ENCODE data around the gene ATP1B3. TPM values are rescaled to one million over a fixed set of nuclear protein-coding genes. Genes with fewer than 3 reads are reported as not detected.

Gene ATP1B3
- total and polyA plus RNA-seq, 9 donors = 36.7 to 140 (median 51.2) TPM

- DNase-seq = peak in 3 of 5 donors; percentile 19 to 38 (median 37)
- TF ChIP-seq CTCF (IDR thresholded peaks at IDR 0.05) = no peak
- TF ChIP-seq POLR2A (IDR thresholded peaks at IDR 0.05) = no peak
- no peak for TF ChIP-seq EP300 (IDR thresholded peaks at IDR 0.05)
- intact Hi-C loops (cut with DNase I) = loop anchor here in 1 of 4 donors (10.0 kb wide), 1 partner anchor 325 kb away; no protein-coding TSS in a partner anchor
- Histone ChIP-seq H3K4me3 (no peak overlapping the region), H3K4me1 (ENCODE audit: insufficient read depth) (peaks cover 11% of the 10 kb centered on the region), H3K36me3 (no peaks in the 10 kb centered on the region), H3K27ac (peak overlapping the region; percentile 9 to 81), H3K27me3 (no peaks in the 10 kb centered on the region), H3K9me3 (no peaks in the 10 kb centered on the region)
- WGBS, 3 donors = 35 to 40% (median 38%) methylated on average over 8 of the region's 8 CpGs
Observed at GRCh38 chr3:141959589-141960554, 83.4 kb downstream of the ATP1B3 start.

- intact Hi-C loops (cut with DNase I) = loop anchor here in 1 of 4 donors (10.0 kb wide), 1 partner anchor 324 kb away; no protein-coding TSS in a partner anchor
- Histone ChIP-seq H3K9me3 (no peaks in the 10 kb centered on the region), H3K36me3 (no peaks in the 10 kb centered on the region)
Observed at GRCh38 chr3:141960731-141961130, 84.3 kb downstream of the ATP1B3 start.

GRCh38 chr3:141963301-141963700 lies 86.9 kb downstream of the ATP1B3 start:
- no peak for TF ChIP-seq CTCF (IDR thresholded peaks at IDR 0.05)
- no peak for TF ChIP-seq EP300 (IDR thresholded peaks at IDR 0.05)
- TF ChIP-seq POLR2A (IDR thresholded peaks at IDR 0.05) = no peak
- intact Hi-C loops (cut with DNase I) = loop anchor here in 1 of 4 donors (10.0 kb wide), 1 partner anchor 322 kb away; no protein-coding TSS in a partner anchor
- peaks cover 7% of the 10 kb centered on the region for H3K4me1 ChIP-seq (ENCODE audit: insufficient read depth)
- H3K27me3 ChIP-seq = no peaks in the 10 kb centered on the region
- H3K4me3 ChIP-seq = no peak overlapping the region
- no peak overlapping the region for H3K27ac ChIP-seq
- no peak for DNase-seq
- WGBS, 3 donors = 88 to 97% (median 92%) methylated on average over 4 of the region's 4 CpGs
- H3K9me3 ChIP-seq = no peaks in the 10 kb centered on the region
- no peaks in the 10 kb centered on the region for H3K36me3 ChIP-seq

More at GRCh38 chr3:141960731-141961130, 84.3 kb downstream of the ATP1B3 start:
- no peak for TF ChIP-seq EP300 (IDR thresholded peaks at IDR 0.05)
- no peak for TF ChIP-seq POLR2A (IDR thresholded peaks at IDR 0.05)
- no peak for TF ChIP-seq CTCF (IDR thresholded peaks at IDR 0.05)
- peak overlapping the region in 1 of 2 donors; percentile 81 for H3K27ac ChIP-seq
- no peaks in the 10 kb centered on the region for H3K27me3 ChIP-seq
- peaks cover 7% of the 10 kb centered on the region for H3K4me1 ChIP-seq (ENCODE audit: insufficient read depth)
- peak in 1 of 5 donors; percentile 51 for DNase-seq
- H3K4me3 ChIP-seq = no peak overlapping the region
- WGBS, 3 donors = 15 to 21% (median 15%) methylated on average over 3 of the region's 3 CpGs

- intact Hi-C loops (cut with DNase I) = loop anchor here in 1 of 4 donors (10.0 kb wide), 1 partner anchor 319 kb away; no protein-coding TSS in a partner anchor
- Histone ChIP-seq H3K4me3 (no peak overlapping the region), H3K27me3 (no peaks in the 10 kb centered on the region), H3K9me3 (no peaks in the 10 kb centered on the region), H3K4me1 (ENCODE audit: insufficient read depth) (peaks cover 4% of the 10 kb centered on the region), H3K27ac (no peak overlapping the region), H3K36me3 (no peaks in the 10 kb centered on the region)
- TF ChIP-seq POLR2A (IDR thresholded peaks at IDR 0.05) (no peak), CTCF (IDR thresholded peaks at IDR 0.05) (no peak), EP300 (IDR thresholded peaks at IDR 0.05) (no peak)
- DNase-seq = no peak
- WGBS, 3 donors = 89 to 92% (median 89%) methylated on average over 1 of the region's 1 CpG
Observed at GRCh38 chr3:141965471-141965870, 89.0 kb downstream of the ATP1B3 start.

All from ovary (tissue), 9 donors.